GM08714 (cell line): ENCODE measurements around the gene CNKSR3.
"Not testable (repeated sequence)": the region's sequence is repeated elsewhere in the genome, so short reads cannot be mapped to it uniquely, and the experiment has no call there.

Experiments used
- H3K4me3 ChIP-seq: fragments of 200-500 bp; sonication (Bioruptor generic); 2 replicates; pipeline ENCODE4 v1.5.1; 2014; ENCODE audit warnings: mild to moderate bottlenecking, low read length, inconsistent platforms
- ZNF274 ChIP-seq: IDR thresholded peaks from 2 replicates; pipeline ENCODE4 v1.6.1; 2012; ENCODE audit warnings: mild to moderate bottlenecking, low read depth, low read length

CNKSR3 gene

DNA sequence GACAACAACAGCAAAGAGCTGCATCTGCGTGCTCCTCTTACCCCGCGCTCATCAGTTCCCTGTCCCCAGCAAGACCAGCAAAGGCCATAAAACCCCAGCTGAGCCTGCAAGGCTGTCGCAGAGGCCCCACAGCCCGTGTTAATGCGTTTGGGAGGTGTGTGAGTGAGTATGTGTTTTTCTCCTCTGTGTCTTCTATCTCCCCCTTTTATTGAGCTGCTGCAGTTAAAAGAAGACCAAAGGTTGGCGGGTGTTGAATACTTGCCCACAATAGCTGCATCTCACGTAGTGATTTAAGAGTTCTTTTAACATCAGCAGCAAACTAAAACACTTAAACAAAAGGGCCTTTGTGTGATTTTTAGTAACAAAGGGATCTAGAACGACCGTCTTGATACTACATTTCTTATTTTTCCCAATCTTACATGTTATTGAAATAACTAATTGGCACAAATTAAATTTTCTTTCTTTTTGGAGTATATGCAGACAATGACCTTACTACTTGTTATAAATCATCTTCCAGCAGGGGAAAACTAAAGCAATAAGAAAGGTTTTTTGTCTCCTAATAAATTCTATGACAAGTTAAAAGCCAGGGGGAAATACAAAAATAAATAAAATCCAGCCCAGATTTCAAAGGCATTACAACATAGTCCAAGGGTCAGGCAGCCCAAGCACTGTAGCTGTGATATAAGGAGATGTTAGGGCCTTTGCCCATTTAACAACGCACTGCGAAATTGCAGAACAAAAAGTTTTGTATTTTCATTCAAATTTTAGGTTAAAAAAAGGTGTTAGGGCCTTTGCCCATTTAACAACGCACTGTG, 27.2 kb upstream of the CNKSR3 start:
- H3K4me3 ChIP-seq, result no peak overlapping the region
- no peak for TF ChIP-seq ZNF274

DNA sequence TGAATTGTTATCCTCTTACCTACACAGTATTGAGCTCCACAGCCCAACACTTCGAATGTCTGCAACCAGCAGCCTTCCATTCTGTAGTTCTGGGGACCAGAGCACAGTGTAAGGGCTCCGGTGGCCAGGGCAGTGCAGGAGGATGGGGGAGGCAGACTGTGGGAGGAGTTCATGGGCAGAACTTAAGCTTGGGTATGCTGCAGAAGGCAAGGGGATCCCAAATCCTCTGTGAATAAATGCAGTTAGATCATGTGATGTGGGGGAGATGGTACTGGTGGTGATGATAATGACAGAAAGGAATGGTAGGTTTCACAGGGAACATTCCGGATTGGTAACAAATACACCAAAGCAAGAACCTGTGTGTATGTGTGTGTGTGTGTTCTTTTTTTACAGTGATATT, 26.5 kb upstream of the CNKSR3 start:
- no peak overlapping the region for H3K4me3 ChIP-seq
- TF ChIP-seq ZNF274, result no peak

DNA sequence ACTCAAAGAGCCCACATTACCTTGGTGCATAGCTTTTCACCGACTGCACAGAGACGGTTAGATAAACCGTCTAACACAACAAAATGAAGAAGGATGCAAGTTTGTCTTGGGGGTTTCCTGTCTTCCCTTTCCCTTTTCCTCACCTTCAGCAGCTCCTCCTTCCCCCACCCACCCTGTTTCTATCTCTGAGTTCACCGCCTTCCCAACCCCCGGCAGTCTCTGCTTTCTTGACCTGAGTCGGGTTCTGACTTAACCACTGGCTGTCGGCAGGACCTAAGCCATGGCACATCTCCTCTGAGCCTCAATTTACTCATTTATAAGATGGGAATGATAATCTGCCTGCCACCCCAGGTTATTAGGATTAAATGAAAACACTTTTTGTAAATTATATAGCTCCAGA, 25.8 kb upstream of the CNKSR3 start:
- no peak overlapping the region for H3K4me3 ChIP-seq
- TF ChIP-seq ZNF274, result no peak

DNA sequence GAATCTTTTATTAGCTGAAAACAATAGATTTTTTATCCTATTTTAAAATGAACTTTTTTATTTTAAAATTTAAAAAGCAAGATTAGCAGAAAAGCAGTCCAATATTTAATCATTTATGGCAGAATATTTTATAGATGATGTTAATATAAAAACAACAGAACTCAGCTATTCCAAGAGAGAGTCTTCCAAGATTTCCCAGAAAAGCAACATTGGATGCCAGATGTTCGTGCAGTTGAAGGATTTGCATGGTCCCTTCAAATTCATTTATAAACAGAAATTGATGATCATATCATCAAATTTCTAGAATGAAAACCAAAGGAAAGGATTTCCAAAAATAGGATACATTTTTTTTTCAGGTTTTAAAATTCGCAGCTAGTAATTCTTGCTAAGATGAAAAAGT, 25.4 kb upstream of the CNKSR3 start:
- no peak overlapping the region for H3K4me3 ChIP-seq

DNA sequence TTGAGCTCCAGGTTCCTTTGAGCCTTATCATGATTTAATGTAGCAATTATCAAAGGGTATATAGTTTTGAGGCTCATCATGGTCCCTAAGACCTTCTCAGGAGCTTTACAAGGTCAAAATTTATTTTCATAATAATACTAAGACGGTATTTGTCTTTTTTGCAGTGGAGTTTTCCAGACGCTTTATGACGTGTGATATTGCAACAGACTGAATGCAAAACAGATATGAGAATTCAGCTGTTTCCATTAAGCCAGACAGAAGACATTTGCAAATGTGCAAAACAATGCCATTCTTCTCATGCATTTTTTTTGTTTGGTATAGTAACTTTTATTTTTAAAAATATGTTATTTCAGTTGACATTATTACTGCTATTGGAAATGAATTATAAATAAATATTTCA, 24.7 kb upstream of the CNKSR3 start:
- TF ChIP-seq ZNF274, result no peak
- H3K4me3 ChIP-seq, result no peak overlapping the region

More for the DNA sequence above, 25.4 kb upstream of the CNKSR3 start:
- TF ChIP-seq ZNF274, result no peak

DNA sequence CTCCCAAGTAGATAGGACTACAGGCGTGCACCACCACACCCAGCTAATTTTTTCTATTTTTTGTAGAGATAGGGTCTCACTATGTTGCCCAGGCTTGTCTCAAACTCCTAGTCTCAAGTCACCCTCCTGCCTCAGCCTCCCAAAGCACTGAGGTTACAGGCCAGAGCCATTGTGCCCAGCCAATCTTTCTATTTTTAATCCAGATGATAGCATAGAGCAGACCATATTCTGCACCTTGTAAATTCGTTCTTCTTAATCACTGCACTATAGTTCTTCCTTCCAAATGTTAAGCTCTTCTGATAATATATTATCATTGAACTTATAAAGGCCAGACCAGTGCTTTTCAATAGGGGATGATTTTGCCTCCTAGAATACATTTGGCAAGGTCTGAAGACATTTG, 24.0 kb upstream of the CNKSR3 start:
- no peak overlapping the region for H3K4me3 ChIP-seq
- TF ChIP-seq ZNF274, result no peak

DNA sequence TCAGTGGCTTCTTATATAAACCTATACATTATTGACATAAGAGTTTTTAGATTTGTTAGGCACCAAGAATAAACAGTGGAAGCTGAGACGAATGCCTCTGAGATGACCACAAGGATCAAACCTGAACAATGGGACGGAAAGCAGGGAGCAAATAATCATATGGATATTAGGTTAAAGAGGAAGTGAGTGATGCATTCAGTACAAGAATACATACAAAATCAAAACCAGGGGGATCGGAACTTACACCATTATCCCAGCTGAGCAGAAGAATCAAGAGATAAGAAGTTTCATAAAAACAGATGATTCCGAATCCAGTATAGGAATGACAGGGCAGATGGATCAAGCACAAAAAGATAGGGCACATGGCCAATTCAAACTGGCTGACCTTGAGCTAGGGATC, 21.9 kb upstream of the CNKSR3 start:
- H3K4me3 ChIP-seq, result no peak overlapping the region
- no peak for TF ChIP-seq ZNF274

DNA sequence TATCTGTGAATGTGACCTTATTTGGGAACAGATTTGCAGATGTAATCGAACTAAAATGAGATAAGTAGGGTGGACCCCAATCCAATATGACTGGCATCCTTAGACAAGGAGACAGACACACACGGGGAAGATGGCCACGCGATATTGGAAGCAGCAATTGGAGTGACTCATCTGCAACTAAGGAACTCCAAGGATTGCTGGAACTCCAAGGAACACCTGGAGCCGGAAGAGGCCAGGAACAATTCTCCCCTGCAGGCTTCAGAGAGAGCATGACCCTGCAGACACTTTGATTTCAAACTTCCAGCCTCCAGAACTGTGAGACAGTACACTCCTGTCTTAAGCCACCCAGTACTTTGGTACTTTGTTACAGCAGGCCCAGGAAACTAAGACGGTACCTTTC, 19.5 kb upstream of the CNKSR3 start:
- no peak for TF ChIP-seq ZNF274
- H3K4me3 ChIP-seq, result no peak overlapping the region

DNA sequence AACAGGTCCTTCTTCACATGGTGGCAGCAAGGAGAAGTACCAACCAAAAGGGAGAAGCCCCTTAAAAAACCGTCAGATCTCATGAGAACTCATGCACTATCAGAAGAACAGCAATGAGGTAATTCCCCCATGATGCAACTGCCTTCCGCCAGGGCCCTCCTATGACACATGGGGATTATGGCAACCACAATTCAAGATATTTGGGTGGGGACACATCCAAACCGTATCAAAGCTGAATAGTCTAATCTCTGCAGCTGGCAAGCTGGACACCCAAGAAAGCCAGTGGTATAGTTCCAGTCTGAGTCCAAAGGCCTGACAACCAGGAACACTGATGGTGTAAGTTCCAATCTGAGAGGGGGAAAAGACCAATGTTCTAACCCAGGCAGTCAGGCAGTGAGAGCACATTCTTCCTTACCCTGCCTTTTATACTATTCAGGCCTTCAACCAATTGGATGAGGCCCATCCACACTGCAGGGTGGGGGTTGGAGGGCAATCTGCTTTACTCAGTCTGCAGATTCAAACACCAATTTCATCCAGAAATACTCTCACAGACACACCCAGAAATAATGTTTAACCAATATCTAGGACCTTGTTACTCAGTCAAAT, 17.9 kb upstream of the CNKSR3 start:
- no peak overlapping the region for H3K4me3 ChIP-seq
- no peak for TF ChIP-seq ZNF274

DNA sequence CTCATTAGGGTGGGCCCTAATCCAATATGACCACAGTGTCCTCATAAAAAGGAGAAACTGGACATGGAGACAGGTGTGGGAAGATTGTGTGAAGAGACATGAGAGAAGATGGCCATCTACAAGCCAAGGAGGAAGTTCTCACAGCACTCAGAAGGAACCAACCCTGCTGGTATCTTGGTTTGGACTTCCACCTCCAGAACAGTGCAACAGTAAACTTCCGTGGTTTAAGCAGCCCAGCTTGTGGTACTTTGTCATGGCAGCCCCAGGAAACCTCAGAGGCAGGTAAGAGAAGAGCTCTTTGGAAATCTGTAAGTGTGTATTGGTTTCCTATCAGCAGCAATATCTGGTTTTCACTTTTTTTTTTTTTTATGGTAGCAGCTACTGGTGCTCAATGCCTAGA, 16.5 kb upstream of the CNKSR3 start:
- H3K4me3 ChIP-seq, result no peak overlapping the region
- no peak for TF ChIP-seq ZNF274

DNA sequence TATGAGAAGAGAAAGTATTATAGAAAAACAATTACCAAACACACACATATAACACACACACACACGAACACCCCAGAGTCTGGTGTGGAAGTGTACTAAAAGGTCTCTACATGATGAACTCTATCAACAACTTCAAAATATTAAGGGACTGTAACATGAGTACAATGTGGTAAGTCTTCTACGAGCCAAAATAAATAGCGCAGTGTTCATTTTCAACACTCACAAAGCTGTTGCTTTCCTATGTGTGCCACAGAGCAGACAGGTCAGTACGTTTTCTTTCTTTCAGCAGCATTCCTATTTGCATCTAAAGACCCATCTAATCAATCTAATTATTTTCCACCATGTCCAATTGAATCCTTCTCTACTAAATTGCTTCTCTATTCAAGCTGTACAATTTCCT, 12.1 kb upstream of the CNKSR3 start:
- H3K4me3 ChIP-seq, result no peak overlapping the region
- no peak for TF ChIP-seq ZNF274

DNA sequence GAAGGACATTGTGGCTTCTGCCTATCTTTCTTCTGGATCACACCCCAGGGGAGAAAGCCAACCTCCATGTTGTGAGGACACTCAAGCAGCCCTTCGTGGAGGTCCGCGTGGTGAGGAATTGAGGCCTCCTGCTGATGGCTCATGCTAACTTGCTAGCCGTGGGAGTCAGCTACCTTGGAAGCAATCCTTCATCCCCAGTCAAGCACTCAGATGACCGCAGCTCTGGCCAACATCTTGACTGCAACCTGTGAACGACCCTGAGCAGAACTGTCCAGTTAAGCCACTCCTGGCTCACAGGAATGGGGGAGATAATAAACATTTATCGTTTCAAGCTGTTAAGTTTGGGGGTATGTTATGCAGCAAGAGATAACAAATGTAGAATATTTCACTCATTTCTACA, 10.9 kb upstream of the CNKSR3 start:
- no peak for TF ChIP-seq ZNF274
- H3K4me3 ChIP-seq, result no peak overlapping the region

DNA sequence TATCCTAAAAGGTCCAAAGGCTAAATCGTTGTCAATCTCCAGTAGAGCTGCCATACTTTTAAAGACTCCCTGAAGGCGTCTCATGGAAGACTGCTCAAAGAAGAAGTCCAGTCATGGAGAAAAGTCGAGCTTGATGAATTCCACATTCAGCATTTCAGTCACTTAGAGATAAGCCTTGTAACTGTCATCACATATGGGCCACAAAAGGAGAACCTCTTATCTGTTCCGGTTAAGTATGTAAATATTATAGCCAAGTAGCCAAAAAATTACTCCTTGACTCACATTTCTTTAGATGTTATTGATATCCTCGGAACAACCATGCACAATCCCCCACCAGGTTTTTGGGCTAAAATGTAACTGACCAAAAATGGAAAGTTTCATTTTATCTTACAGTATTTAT, 9.8 kb upstream of the CNKSR3 start:
- no peak for TF ChIP-seq ZNF274
- no peak overlapping the region for H3K4me3 ChIP-seq

DNA sequence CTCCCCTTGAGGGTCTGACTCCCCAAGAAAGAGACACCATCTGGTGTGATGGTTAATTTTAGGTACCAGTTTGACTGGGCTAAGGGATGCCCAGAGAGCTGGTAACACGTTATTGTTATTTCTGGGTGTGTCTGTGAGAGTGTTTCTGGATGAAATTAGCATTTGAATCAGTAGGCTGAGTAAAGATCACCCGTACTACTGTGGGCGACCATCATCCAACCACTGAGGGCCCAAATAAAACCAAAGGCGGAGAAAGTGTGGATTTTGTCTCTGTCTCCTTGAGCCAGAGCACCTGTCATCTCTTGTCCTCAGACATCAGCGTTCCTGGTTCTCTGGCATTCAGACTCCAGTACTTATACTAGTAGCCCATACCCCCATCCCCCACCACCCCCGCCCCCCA, 7.9 kb upstream of the CNKSR3 start:
- TF ChIP-seq ZNF274, result no peak
- H3K4me3 ChIP-seq, result no peak overlapping the region

DNA sequence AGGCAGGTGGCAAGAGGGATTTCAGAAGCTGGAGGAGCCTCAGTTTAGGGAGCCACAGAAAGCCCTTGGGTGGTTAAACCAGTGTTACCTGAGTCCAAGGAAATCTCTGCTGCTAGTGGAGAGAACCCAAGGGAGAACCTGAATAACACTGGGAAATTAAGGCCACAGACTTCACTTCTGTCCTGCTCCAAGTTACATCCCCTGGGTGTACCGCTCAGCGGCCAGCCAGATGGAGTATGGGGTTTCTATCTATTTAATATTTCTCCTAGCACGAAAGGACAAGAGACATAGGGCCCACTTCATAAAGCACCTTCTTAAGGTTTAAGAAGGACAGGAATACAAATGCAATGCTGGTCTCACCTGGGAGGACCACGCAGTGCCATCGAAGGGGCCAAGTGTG, 5.8 kb upstream of the CNKSR3 start:
- H3K4me3 ChIP-seq, result no peak overlapping the region
- no peak for TF ChIP-seq ZNF274

DNA sequence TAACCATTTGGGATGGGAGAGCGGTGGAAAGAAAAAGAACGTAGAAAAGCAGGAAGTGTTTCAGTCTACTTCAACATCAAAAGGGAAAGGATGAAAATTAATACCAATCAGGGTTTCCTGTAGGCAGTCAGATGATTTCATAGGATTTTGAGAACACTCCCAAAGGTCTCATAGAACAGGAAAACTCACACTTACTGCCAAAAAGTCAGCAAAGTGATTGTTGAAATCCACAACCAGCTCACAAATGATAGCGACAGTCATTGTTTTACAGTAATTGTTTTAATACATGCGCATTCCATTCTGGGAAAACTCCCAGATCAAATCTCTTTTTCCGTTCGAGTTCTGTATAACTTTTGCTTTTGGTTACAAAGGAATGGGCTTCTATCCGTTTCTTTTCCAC, 5.3 kb upstream of the CNKSR3 start:
- H3K4me3 ChIP-seq, result no peak overlapping the region
- TF ChIP-seq ZNF274, result no peak

DNA sequence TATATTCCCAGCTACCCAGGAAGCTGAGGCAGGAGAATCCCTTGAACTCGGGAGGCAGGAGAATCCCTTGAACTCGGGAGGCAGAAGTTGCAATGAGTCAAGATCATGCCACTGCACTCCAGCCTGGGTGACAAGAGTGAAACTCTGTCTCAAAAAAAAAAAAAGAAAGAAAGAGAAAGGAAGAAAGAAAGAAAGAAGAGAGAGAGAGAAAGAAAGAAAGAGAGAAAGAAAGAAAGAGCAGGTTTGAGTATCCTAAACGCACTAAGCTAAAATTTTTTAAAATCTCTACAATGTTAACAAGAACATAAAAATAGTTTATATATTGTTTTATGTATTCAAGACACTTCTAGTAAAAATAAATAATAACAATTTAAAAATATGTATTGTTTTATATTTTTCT, 4.6 kb upstream of the CNKSR3 start:
- not testable (repeated sequence) for H3K4me3 ChIP-seq
